KOPT-K1 (cell line): Measurements from ENCODE around the gene SH3BP1.

Experiments used
- H3K27ac ChIP-seq: fragments of 200-600 bp; sonication (generic); 2 replicates; pipeline ENCODE4 v1.5.1; 2016; ENCODE audit warnings: antibody characterized with exemption, mild to moderate bottlenecking, low read depth, low read length; ENCODE audit not compliant: poor library complexity, severe bottlenecking
- H3K36me3 ChIP-seq: fragments of 200-600 bp; sonication (generic); 2 replicates; pipeline ENCODE4 v1.5.1; 2017; ENCODE audit warnings: antibody characterized with exemption, mild to moderate bottlenecking, low read length, moderate library complexity; ENCODE audit not compliant: insufficient read depth
- H3K9me3 ChIP-seq: fragments of 200-600 bp; sonication (generic); 2 replicates; pipeline ENCODE4 v1.5.1; 2017; ENCODE audit warnings: antibody characterized with exemption, low read length, mild to moderate bottlenecking; ENCODE audit not compliant: insufficient read depth, poor library complexity, severe bottlenecking

The SH3BP1 gene

DNA sequence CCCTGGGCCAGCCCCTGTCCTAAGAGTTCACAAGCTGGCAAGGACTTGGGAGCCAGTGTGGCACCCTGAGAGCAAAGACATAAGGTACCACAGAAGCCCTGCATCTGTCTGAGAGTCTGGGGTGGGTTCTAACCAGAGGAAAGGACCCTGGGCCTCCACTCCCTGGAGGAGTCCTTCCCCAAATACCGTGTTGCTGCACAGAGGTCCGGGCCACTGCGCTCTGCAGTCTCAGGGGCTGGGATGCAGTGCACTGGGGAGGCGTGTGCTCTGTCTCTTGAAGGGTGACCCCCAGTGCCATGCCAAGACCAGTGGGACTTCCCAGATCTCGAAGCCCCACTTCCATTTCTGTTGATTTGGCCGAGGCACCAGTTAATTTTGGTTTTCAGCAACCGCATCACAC lies 4.3 kb upstream of the SH3BP1 start:
- Histone ChIP-seq H3K9me3 (no peaks in the 10 kb centered on the region), H3K36me3 (peaks cover 14% of the 10 kb centered on the region), H3K27ac (peak overlapping the region; percentile 79)

DNA sequence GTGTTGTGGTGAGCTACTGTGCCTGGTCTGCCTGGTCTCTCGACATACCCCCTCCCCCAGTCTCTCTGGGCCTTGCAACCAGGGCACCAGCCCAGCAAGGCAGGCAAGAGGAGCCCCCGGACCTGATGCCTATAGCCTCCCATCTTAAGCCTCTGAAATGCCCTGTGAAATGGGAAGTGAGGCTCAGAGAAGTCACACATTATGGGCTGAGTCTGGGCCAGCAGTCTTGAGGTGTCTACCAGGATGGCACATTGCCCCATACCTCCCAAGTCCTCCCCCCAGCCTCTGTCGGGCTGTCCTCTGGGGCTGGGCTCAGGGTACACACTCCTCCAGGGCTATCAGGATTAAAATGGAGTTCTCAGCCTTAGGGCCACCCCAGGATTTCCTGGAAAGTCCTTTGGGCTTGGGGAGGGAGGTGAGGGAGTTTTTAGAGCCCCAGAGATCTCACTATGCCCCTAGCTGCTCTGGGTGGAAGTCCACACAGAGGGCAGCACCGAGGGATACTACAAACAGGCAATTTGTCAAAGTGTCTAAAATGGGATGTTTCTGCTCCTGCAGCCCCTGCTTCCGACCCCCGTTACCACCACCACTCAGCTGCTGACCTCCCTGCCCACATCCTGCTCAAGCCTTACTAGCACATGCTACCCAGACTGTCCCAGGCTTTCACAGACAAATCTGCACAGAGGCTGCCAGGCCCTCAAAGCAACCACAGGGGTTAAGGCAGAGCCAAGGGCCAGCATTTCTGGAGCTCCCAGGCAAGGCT lies 3.1 kb upstream of the SH3BP1 start:
- Histone ChIP-seq H3K27ac (peak overlapping the region; percentile 65), H3K9me3 (no peaks in the 10 kb centered on the region), H3K36me3 (peaks cover 5% of the 10 kb centered on the region)

DNA sequence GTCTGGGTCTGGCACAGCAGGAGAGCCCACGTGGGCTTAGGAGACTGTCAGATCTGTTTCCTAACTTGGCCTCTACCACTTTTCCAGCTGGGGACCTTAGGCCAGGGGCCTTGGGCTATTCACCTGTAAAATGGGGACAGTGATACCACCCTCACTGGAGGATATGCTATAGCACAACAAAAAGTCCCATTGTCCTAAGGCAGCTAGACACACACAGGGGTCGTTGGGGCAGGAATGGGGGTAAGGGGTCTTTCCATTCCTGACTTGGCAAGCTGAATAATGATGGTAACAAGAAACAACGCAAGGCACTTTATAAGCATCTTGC lies 2.6 kb upstream of the SH3BP1 start:
- no peaks in the 10 kb centered on the region for H3K9me3 ChIP-seq
- H3K27ac ChIP-seq, result peak overlapping the region; percentile 65
- H3K36me3 ChIP-seq, result no peaks in the 10 kb centered on the region; the same call in 1 of the 2 replicates

DNA sequence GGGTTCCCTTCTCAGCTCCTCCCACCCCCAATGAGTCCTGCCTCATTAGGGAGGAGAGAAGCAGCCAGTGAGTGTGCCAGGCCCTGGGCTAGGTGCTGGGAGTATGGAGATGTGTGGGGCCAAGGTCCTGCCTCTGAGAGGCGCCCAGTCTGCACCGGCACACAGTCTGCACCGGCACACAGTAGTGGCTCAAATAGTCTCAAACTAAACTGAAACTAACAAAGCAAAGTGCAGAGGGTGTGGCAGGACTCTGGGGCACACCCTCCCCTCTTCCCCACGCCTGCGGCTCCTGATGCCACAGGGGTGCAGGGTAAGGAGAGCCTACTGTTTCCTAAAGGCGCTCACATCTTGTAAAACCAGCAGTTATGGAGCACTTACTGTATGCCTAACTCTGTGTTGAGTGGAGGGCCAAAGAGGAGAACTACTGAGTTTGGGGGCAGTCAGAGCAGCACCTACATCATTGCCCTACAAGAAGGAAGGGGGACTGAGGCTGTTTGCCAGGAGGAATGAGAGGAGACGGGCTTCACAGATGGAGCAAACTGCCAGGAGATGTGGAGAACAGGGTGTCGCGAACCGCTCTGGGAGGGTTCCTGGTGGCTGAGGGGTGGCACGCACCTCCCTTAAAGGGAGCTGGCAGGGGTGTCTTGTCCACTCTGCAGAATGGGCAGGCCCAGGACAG lies 939 bp upstream of the SH3BP1 start:
- H3K36me3 ChIP-seq, result no peaks in the 10 kb centered on the region
- peak overlapping the region; percentile 65 for H3K27ac ChIP-seq
- no peaks in the 10 kb centered on the region for H3K9me3 ChIP-seq

DNA sequence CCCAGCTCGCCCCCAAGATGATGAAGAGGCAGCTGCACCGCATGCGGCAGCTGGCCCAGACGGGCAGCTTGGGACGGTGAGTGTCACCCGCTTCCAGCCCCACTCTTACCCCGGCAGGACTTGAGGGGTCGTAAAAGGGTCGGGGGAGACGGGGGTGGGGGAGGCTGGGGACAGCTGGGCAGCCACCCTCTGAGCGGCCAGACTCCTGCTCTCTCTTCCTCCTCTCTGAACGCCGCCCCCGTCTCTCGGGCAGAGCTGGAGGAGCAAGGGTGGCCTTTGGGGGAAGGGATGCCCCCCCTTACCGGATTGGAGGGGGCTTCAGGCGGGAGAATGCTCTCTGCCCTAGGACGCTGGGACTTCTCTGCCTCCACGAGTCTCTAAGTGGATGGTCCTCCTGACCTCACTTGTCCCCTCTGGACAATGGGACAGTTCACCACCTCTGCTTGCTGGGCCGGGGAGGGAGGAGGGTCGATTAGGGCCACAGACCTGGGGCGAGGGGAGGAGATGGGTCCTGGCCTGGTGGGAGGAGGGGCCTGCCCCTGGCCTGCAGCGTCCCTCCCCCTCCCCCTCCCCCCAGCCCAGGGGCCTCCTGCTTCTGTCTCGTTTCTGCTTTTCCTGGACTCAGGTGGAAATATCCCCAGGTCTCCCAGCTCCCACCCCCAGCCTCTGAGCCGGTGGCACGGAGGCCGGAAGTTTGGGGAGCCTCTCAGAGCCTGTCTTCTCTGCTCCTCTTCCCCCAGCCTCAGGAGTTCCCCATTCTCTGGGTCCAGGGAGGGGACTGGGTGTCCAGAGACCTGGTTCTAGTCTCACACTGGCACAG lies 512 bp downstream of the SH3BP1 start:
- peaks cover 10% of the 10 kb centered on the region; the same call in 1 of the 2 replicates for H3K36me3 ChIP-seq
- H3K9me3 ChIP-seq, result no peaks in the 10 kb centered on the region
- H3K27ac ChIP-seq, result peak overlapping the region; percentile 65

DNA sequence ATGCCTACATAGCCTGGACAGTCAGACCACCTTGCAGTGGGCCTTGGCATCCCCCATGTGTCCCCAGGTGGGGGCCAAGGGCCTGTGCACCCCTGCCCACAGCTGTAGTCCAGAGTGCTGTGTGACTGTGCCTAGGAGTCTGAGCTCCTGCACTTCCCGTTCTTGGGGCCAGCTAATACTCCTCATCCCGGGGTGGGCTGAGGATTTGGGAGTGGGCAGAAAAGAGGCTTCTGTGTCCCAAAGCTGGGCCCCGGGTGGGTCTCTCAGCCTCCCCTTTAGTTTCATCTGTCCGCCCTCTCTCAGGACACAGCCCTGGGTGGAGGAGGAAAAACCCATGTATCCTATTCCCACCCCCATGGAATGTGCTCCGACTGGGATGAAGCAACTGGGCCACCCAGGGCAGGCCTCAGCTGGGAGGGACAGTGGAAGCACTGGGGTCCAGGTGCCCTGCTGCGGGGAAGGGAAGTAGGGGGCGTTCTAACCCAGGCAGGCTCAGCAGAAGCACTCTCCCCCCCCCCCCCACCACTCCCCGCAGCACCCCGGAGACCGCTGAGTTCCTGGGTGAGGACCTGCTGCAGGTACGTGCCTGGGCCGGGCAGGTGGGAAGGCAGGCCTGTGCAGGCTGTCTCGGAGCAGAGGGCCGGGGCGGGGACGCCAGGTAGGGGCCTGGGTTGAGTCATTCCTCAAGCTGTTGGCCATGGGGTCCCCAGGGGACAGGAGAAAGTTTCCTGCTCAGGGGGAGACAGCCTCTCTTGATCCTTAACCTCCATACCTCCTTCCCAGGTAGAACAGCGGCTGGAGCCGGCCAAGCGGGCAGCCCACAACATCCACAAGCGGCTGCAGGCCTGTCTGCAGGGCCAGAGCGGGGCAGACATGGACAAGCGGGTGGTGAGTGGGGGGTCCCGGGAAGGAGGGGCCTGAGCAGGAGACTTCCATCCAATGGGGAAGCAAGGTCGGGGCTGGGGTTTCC lies 1.4 kb downstream of the SH3BP1 start:
- Histone ChIP-seq H3K9me3 (no peaks in the 10 kb centered on the region), H3K36me3 (peaks cover 18% of the 10 kb centered on the region; the same call in 1 of the 2 replicates), H3K27ac (peak overlapping the region; percentile 65)

DNA sequence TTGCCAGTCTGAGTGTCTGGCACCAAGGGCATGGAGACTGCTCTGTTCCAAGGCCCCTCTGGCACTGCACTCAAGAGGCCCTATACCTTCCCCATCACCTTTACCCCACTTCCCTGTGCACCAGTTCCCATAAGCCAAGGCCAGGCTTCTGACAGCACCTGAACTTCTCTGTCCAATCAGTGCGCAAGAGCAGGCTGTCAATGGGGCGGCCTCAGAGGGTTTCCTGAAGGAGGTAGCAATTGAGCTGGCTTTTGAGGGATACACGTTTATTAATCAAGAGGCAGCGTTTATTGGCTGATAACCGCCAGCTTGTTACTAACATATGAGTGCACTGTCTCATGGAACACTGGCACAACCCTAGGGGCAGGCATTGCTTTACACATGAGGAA lies 2.1 kb downstream of the SH3BP1 start:
- H3K9me3 ChIP-seq, result no peaks in the 10 kb centered on the region
- H3K27ac ChIP-seq, result no peak overlapping the region
- peaks cover 18% of the 10 kb centered on the region; the same call in 1 of the 2 replicates for H3K36me3 ChIP-seq

DNA sequence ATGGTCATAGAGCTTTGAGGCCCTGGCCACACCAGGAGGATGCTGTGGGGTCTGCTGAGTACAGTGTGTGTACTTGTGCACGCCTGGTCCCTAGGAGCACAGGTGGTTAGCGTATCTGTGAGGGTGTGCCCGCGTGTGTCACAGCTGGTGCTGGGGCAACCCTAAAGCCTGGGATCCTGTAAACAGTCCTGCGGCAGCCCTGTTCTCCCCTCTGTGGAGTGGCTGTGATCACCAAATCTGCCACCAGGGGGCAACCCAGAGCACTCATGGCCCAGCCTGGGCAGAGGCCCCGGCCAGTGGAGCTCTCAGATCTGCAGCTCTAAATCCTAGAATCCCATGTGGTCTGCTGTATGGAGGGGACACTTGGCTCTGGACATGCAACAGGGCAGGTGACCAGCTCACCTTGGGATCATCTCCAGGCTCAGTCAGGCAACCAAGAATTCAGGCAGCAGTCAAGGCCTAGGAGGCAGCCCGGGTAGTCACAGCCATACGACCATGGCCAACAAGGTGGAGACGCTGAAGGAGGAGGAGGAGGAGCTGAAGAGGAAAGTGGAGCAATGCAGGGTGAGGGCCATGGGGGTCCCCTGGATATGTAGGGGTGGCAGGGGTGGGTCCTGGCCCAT lies 3.9 kb downstream of the SH3BP1 start:
- H3K27ac ChIP-seq, result no peak overlapping the region
- peaks cover 23% of the 10 kb centered on the region; the same call in 1 of the 2 replicates for H3K36me3 ChIP-seq
- H3K9me3 ChIP-seq, result no peaks in the 10 kb centered on the region

DNA sequence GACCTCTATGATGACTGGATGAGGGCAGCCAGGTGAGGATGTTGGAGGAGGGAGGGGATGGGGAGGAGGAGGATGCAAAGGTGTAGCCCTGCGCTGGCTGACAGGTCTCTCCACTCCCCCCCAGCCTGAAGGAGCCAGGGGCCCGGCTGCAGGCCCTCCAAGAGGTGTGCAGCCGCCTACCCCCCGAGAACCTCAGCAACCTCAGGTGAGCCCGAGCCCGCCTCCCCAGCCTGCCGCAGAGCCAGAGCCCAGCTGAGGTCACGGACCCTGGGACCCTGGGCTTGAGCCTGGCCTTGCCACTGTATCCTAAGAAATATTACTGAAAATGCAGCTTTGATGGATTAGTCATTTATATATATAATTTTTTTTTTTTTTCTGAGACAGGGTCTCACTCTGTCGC lies 7.8 kb downstream of the SH3BP1 start:
- Histone ChIP-seq H3K27ac (no peak overlapping the region), H3K36me3 (peaks cover 48% of the 10 kb centered on the region), H3K9me3 (no peaks in the 10 kb centered on the region)

DNA sequence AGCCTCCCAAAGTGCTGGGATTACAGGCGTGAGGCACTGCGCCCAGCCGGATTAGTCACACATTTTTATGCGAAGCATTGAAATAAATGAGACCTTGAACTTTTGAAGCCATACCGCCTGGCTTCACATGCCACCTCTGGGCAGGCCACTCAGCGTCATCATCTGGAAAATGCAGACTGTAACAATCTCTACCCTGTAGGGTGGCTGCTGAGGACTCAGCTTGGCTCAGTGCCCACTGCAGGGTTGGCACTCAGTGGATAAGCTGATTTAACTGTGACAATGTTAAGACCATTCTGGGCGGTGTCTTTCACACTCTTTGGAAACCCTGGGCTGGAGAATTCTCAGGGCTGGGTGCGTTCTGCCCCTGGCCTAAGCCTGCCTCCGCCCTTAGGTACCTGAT lies 8.5 kb downstream of the SH3BP1 start:
- H3K36me3 ChIP-seq, result peaks cover 50% of the 10 kb centered on the region
- no peak overlapping the region for H3K27ac ChIP-seq
- H3K9me3 ChIP-seq, result no peaks in the 10 kb centered on the region

DNA sequence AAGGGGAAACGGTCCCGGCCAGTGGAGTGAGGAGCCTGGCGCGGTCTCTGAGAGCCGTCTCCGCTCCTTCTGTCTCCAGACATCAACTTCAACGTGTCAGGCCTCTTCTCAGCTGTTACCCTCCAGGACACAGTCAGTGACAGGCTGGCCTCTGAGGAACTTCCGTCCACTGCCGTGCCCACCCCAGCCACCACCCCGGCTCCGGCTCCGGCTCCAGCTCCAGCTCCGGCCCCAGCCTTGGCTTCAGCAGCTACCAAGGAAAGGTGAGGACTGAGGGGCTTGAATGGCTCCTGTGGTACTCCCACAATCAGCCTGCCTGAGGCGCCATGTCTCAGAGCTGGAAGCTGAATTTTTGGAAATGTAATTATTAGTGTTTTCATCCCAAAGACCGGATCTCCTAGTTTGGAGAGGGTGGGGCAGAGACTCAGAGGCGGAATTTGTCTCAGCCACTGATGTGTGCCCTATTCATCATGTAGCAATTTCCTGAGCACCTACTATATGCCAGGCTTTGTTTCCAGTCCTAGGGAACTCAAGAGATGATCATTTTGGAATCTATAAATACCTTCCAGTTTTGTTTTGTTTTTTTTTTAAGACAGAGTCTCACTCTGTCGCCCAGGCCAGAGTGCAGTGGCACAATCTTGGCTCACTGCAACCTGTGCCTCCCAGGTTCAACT lies 11.1 kb downstream of the SH3BP1 start:
- H3K27ac ChIP-seq, result no peak overlapping the region
- no peaks in the 10 kb centered on the region for H3K9me3 ChIP-seq
- H3K36me3 ChIP-seq, result peaks cover 40% of the 10 kb centered on the region

DNA sequence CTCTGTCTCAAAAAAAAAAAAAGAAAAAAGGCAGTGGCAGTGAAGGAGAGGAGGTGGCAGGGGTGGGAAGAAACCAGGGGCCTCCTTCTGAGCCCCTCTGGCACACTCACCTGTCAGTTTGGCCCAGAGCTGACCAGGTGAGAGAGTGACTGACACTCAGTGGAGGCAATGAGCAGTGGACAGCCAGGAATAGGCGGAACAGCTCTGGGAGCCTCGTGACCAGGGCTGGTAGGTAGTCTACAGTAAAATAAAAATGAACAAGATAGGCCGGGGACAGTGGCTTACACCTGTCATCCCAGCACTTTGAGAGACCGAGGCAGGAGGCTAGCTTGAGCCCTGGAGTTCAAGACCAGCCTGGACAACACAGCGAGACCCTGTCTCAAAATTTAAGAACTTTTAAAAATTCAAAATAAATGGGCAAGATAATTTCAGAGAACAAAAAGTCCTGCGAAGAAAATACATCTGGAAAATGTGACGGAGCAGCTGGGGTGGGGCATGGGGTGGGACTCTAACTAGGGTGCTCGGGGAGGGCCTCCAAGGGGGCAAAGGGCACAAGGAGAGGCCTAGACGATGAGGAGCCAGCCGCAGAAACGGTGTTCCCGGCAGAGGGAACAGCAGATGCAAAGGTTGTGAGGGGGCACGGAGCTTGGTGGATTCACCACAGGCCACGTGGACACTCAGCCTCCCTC lies 15.2 kb downstream of the SH3BP1 start:
- H3K36me3 ChIP-seq, result peaks cover 33% of the 10 kb centered on the region
- no peaks in the 10 kb centered on the region for H3K9me3 ChIP-seq
- H3K27ac ChIP-seq, result no peak overlapping the region

DNA sequence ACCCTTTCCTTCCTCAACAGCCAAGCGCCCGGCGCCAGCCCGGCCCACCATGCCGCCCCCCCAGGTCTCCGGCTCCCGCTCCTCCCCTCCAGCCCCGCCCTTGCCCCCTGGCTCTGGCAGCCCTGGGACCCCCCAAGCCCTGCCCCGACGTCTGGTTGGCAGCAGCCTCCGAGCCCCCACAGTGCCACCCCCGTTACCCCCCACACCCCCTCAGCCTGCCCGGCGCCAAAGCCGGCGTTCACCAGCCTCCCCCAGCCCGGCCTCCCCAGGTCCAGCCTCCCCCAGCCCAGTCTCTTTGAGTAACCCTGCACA lies 15.7 kb downstream of the SH3BP1 start:
- Histone ChIP-seq H3K9me3 (no peaks in the 10 kb centered on the region), H3K36me3 (peaks cover 30% of the 10 kb centered on the region), H3K27ac (no peak overlapping the region)
